HG02870 (cell line): Measurements from ENCODE around the gene NKPD1.
A peak's percentile ranks its signal among the peaks of the same experiment; 100 is the strongest.

Experiments used
- ATAC-seq: cut with Tn5 transposase; IDR thresholded peaks from one replicate; pipeline ENCODE4 v1.9.1; 2021; ENCODE audit warnings: mild to moderate bottlenecking, moderate library complexity; ENCODE audit not compliant: unreplicated experiment

Gene NKPD1

DNA sequence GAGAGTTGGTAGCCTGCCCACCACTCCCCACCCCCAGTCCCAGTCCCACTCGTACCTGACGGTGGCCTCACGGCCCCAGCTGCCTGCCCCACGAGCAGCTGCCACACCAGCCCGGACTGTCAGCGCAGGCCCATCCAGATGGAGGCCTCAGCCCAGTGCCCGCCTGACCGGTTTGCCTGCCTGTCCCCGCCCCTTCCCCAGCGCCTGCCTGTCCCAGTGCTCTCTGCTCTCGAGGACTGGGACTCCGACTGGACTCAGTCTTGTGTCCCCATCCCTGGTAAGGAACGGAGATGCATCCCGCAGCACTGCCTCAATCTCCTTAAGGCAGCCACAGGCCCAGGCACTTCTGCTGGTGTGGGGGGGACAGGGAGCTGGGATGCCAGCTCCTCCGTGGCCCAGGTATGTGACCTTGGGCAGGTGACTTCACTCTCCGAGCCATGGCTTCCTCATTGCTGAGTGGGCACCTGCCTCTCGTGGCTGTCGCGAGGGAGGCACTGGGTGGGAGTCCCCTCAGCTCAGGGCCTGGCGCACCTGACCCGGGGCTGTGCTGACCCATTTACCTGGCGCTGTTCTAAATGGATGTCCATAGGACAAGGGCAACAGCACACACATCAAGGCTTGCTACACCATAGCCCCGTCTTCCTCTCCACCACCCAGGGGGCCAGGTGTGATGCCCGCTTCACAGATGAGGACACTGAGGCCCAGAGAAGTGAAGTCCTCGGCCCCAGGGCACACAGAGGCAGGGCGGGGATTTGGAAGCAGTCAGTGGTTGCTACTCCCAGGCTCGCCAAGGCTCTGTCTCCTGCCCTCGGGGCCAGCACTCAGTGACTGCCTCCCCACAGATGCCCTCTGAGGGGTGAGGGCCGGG is at the start of gene NKPD1:
Gene NKPD1 (minus strand): TSS at position 113 of the 868 bp plus-strand sequence. CDS start 832 bp downstream, outside the sequence.
- ATAC-seq: no peak

GRCh38 chr19:45206328-45206727 is 45.5 kb upstream of the NKPD1 start:
- no peak for ATAC-seq

DNA sequence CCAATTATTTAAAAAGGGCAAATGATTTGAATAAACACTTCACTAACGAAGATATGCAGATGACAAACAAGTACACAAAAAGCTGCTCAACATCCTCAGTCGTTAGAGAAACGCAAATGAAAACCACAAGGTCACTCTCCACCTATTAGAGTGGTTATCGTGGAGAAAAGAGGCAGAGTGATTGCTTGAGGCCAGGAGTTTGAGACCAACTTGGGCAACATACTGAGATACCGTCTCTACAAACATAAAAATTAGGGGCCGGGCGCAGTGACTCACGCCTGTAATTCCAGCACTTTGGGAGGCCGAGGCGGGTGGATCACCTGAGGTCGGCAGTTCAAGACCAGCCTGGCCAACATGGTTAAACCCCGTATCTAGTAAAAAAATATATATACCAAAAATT is 45.0 kb upstream of the NKPD1 start:
- ATAC-seq: no peak

DNA sequence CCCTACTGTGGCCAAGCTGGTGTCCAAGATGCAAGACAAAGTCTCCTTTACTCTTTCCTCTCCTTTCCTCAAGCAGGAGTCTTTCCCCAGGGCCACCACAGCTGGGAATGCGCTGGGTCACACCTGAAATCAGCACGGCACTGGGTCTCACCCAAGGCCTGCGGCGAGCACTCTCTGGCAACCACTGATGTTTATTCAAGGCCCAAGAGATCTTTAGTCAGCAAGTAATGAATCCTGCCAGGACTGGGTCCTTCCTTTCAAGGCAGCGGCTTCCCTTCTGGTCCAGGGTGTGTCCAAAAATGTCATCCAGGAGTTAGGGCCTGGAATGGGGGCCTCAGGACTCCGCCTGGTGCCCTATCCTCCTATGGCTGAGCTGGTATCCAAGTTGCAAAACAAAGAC is 41.9 kb upstream of the NKPD1 start:
- no peak for ATAC-seq

DNA sequence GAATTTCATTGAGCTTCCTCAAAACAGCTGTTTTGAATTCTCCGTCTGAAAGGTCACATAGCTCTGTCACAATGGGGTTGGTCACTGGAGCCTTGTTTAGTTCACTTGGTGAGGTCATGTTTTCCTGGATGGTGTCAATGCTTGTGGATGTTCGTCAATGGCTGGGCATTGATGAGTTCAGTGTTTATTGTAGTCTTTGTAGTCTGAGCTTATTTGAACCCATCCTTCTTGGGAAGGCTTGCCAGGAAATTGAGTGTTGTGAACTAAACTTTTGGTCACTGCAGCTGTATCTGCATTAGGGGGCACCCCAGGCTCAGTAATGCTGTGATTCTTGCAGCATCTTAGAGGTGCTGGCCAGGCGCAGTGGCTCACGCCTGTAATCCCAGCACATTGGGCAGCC is 39.8 kb upstream of the NKPD1 start:
- no peak for ATAC-seq

GRCh38 chr19:45195764-45196163 is 35.0 kb upstream of the NKPD1 start:
- no peak for ATAC-seq

DNA sequence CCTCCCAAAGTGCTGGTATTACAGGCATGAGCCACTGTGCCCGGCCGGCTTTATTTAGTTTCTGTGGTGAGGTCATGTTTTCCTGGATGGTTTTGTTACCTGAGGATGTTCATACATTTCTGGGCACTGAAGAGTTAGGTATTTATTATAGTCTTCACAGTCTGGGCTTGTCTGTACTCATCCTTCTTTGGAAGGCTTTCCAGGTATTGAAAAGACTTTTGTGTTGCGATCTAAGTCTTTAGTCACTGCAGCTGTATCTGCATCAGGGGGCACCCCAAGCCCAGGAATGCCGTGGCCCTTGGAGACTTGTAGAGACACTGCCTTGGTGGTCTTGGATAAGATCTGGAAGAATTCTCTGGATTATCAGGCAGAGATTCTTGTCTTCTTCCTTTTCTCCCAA is 30.6 kb upstream of the NKPD1 start:
- ATAC-seq: no peak

DNA sequence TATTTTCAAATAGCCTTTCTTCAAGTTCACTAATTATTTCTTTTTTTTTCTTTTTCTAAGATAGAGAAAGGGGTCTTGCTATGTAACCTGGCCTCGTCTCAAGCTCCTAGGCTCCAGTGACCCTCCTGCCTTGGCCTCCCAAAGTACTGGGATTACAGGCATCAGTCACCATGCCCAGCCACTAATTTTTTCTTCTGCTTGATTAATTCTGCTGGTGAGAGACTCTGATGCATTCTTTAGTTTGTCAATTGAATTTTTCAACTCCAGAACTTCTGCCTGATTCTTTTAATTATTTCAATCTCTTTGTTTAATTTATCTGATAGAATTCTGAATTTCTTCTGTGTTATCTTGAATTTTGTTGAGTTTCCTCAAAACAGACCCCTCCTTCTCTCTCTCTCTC is 29.2 kb upstream of the NKPD1 start:
- no peak for ATAC-seq

- ATAC-seq: no peak
Observed at GRCh38 chr19:45187421-45188100, 26.8 kb upstream of the NKPD1 start.

DNA sequence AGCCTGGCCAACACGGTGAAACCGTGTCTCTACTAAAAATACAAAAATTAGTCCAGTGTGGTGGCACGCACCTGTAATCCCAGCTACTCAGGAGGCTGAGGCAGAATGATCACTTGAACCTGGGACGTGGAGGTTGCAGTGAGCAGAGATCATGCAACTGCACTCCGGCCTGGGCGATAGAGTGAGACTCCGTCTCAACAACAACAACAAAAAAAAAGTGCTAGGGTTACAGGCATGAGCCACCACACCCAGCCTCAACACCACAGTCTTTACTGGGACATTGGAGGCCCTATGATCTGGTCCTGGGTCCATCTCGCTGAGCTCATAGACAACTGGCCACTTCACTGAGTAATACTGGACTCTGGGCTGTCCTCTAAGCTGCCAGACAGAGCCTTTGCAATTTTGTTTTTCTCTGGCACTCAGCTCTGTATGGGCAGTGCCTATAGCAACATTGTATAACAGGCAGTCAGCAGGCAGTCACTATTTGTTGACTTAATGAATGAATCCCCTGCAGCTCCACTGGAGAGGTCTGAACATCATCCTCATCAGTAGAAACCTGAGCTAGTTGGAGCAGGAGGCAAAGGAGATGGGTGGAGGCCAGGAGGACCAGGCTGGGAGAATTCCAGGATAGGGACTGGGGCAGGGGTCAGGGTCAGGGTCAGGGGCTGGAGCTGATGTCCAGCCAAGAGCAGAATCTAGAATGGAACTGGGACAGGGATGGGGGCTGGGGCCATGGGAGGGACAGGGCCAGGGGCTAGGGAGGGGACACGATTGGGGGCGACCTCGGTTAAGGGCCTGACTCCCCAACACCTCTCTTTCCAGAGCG is 25.9 kb upstream of the NKPD1 start:
- ATAC-seq: no peak

- no peak for ATAC-seq
Observed at GRCh38 chr19:45184115-45184514, 23.3 kb upstream of the NKPD1 start.

DNA sequence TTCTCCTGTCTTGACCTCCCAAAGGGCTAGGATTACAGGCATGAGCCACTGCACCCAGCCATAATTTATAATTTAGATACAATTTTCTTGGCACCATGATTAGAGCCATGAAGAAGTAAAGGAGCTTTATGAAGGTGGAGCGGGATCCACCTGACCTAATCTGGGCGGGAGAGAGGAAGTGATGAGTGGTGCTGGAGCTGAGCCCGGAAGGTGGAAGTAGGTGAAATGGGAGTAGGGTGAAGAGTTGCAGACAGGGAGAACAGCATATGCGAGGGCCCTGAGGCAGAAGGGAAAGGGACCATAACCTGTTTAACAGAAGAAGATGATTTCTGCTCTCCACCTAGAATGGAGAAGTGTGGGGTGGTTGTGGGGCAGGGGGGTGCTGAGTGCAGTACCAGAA is 22.0 kb upstream of the NKPD1 start:
- ATAC-seq: no peak

DNA sequence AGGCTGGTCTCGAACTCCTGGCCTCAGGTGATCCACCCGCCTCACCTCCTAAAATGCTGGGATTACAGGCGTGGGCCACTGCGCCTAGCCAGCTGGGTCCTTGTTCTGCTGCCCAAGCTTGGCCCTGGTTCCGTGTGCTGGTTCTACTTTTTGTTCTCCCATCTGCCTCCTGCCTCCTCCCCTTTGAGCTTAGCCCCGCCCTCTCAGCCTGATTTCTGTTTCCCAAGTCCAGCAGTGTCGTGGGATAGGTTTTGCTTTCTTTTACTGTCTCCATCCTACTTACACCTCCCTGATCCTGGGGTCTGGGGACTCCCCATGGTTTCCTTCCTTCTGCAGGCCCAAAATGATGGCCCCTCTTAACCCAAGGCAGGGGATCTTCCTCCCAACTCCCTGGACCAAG is 20.2 kb upstream of the NKPD1 start:
- no peak for ATAC-seq

GRCh38 chr19:45179892-45180370 is 19.1 kb upstream of the NKPD1 start:
- no peak for ATAC-seq

DNA sequence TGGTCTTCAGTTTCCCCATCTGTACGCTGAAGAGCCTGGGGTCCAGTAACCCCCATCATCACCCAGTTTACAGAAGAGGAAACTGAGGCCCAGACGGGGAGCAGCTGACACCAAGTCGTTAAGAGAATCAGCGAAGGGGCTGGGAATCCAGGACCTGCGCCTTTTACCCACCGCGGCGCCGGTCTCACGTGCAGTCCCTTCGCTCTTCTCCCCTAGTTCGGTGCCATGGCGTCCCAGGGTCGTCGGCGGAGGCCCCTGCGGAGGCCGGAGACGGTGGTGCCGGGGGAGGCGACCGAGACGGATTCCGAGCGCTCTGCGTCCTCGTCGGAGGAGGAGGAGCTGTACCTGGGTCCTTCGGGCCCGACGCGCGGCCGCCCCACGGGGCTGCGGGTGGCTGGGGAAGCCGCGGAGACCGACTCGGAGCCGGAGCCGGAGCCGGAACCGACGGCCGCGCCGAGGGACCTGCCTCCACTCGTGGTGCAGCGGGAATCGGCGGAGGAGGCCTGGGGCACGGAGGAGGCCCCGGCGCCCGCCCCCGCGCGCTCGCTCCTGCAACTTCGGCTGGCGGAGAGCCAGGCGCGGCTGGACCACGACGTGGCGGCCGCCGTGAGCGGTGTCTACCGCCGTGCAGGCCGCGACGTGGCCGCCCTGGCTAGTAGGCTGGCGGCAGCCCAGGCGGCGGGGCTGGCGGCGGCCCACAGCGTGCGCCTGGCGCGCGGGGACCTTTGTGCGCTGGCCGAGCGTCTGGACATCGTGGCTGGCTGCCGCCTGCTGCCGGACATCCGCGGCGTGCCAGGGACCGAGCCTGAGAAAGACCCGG is 18.5 kb upstream of the NKPD1 start:
- ATAC-seq: no peak

DNA sequence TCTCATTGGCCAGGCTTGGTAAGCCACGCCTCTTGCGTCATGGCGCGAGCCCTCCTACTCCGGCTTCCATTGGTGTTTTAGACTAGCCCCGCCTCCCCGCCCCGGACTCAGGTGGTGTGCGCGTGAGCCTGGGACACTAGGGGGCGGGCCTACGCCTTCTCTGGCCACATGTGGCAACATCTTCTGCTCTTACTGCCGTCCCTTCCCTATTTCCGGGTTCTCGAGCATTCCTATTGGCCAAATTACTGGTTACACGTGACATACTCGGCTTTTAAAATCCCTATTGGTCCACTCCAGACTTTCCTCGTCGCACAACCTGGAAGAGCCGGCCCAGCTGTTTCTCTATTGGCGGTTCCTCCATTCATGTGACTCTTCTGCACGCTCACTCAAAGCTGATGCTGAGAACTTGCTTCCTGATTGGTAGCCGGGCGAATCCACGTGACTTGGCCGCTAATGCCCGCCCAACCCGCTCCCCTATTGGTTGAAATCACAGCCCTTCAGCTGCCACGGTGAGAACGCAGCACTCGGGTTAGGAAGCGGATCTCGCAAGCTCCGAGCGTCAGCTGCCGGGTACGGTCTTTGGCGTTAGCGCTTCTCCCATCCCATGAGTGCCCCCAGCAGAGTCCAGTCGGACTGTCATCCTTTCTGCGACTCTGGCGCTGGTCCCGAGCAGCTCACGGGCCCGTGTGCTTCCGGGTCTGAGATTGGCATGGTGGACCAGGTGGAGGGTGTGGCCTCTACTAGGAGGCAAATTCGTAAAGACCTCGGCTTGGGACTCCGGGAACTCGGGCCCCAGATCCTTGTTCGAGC is 17.7 kb upstream of the NKPD1 start, which contains the start of gene BLOC1S3:
Gene BLOC1S3 (plus strand): TSS at position 523 of the 810 bp plus-strand sequence. CDS start 513 bp downstream, outside the sequence.
- ATAC-seq: peak; percentile 86

DNA sequence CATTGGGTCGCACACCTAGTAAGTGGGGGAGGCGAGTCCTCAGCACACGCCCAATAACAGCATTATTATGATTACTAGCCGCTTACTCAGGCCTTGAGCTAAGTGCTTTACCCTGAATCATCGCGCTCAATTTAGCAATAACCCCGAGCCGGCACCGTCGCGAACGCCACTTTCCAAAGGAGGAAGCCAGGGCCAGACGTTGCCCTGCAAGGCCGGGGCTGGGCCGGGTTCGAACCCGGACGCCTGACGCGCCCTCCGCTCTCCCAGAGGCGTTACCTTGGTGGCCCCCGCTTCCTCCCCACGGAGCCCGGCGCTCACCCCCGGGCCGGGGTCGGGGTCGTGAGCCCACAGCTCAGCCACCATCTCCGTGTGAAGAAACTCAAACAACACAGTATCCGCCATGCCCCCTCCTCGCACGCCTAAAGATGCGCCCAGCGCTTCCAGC is 17.1 kb upstream of the NKPD1 start, which contains the start of gene TRAPPC6A:
Gene TRAPPC6A (minus strand): TSS at position 421 of the 445 bp plus-strand sequence. CDS start 19 bp downstream, at position 402.
- ATAC-seq: peak; percentile 3

DNA sequence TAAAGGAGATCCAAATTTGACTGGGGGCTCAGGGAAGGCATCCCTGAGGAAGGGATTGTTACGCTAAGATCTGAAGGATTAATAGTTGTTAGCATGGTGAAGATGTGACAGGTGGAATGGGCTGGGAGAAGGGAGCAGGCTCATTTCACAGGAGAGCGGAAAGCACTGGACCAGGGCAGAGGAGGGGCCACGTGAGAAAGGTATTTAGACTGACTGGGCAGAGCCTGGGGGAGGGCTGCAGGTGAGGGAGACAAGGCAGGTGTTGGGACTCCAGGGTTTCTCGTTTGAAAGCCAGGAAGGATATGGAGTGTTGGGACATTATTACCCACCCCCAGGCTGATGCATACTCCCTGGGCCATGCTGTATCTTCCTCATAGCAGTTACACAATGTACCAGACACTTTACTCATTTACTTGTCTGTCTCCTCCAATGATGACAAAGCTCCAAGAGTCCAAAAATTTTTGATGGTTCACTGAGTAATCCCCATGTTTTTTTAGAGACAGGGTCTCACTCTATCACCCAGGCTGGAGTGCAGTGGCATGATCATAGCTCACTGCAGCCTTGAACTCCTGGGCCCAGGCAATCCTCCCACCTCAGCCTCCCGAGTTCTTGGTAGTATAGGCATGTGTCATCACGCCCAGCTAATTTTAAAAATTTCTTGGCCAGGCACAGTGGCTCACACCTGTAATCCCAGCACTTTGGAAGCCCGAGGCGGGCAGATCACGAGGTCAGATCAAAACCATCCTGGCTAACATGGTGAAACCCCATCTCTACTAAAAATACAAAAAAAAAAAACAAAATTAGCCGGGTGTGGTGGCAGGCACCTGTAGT is 14.9 kb upstream of the NKPD1 start:
- ATAC-seq: no peak
